PC-3 (cell line): Measurements from ENCODE around the gene PLXNA4. TPM values are rescaled to one million over a fixed set of nuclear protein-coding genes. Genes with fewer than 3 reads are reported as not detected.

Source experiments
- ATAC-seq: fragments of 200-7000 bp; cut with Tn5 transposase; 2 replicates; pipeline ENCODE4 v1.9.1; 2020; ENCODE audit warnings: mild to moderate bottlenecking, moderate library complexity
- BruUV-seq: library from RNA; stranded (reverse); fragments of 400-500 nt; replicated peaks from 2 replicates; lab custom pipeline; 2021; lab: Mats Ljungman, UMichigan
- CTCF ChIA-PET: fragments of 300-600 bp; sonication (Branson Sonifier 250); formaldehyde crosslinking; loops from one replicate; lab custom pipeline; 2022; ENCODE audit warnings: antibody characterized with exemption; lab: Charles Lee
- POLR2A ChIA-PET: fragments of 300-600 bp; sonication (Branson Sonifier 250); formaldehyde crosslinking; loops from one replicate; lab custom pipeline; 2022; ENCODE audit warnings: antibody characterized with exemption; ENCODE audit not compliant: unreplicated experiment; lab: Charles Lee
- DNase-seq: peaks from one replicate; pipeline ENCODE4 v3.0.0-alpha.2; 2015
- H2AFZ ChIP-seq: fragments of 300-600 bp; sonication (generic); 2 replicates; pipeline ENCODE4 v1.6.0; 2016; ENCODE audit warnings: antibody characterized with exemption, low read length
- H3F3A ChIP-seq: fragments of 300-600 bp; sonication (generic); one replicate; pipeline ENCODE4 v1.6.0; 2017; ENCODE audit warnings: antibody characterized with exemption, low read length, control low read depth, mild to moderate bottlenecking; ENCODE audit not compliant: unreplicated experiment
- H3K27ac ChIP-seq: fragments of 300-600 bp; sonication (generic); 2 replicates; pipeline ENCODE4 v1.5.1; 2016; ENCODE audit warnings: mild to moderate bottlenecking, low read length
- H3K27me3 ChIP-seq: fragments of 300-600 bp; sonication (generic); 2 replicates; pipeline ENCODE4 v1.6.1; 2016; ENCODE audit warnings: low read length, mixed read lengths
- H3K36me3 ChIP-seq: fragments of 300-600 bp; sonication (generic); 2 replicates; pipeline ENCODE4 v1.6.1; 2016; ENCODE audit warnings: low read depth, mixed run types, low read length, mixed read lengths
- H3K4me1 ChIP-seq: fragments of 300-600 bp; sonication (generic); 2 replicates; pipeline ENCODE4 v1.5.1; 2016; ENCODE audit warnings: low read length; ENCODE audit not compliant: insufficient read depth
- H3K4me2 ChIP-seq: fragments of 300-600 bp; sonication (generic); 2 replicates; pipeline ENCODE4 v1.6.0; 2016; ENCODE audit warnings: low read length
- H3K4me3 ChIP-seq: fragments of 300-600 bp; sonication (generic); 2 replicates; pipeline ENCODE4 v1.5.1; 2016; ENCODE audit warnings: mild to moderate bottlenecking, low read length, mixed read lengths
- H3K79me2 ChIP-seq: fragments of 300-600 bp; sonication (generic); 2 replicates; pipeline ENCODE4 v1.6.1; 2017; ENCODE audit warnings: low read length, mixed read lengths
- H3K9ac ChIP-seq: fragments of 300-600 bp; sonication (generic); 2 replicates; pipeline ENCODE4 v1.6.0; 2016; ENCODE audit warnings: mild to moderate bottlenecking, low read length
- H3K9me2 ChIP-seq: fragments of 300-600 bp; sonication (generic); replicated peaks from 2 replicates; pipeline ENCODE4 v1.6.1; 2016; ENCODE audit warnings: mixed run types, low read length, mixed read lengths
- H3K9me3 ChIP-seq: fragments of 300-600 bp; sonication (generic); 2 replicates; pipeline ENCODE4 v1.6.1; 2016; ENCODE audit warnings: low read length, mixed read lengths
- H4K20me1 ChIP-seq: fragments of 300-600 bp; sonication (generic); 2 replicates; pipeline ENCODE4 v1.6.1; 2016; ENCODE audit warnings: low read length, mixed read lengths
- CTCF ChIP-seq: fragments of 300-600 bp; sonication (generic); conservative IDR thresholded peaks from 2 replicates; pipeline ENCODE4 v1.5.1; 2017; ENCODE audit warnings: antibody characterized with exemption, low read depth, mild to moderate bottlenecking, low read length
- EZH2 ChIP-seq: fragments of 300-600 bp; sonication (generic); IDR thresholded peaks from one replicate; pipeline ENCODE4 v1.6.1; 2017; ENCODE audit warnings: antibody characterized with exemption, mild to moderate bottlenecking, low read length; ENCODE audit not compliant: unreplicated experiment
- EZH2phosphoT487 ChIP-seq: fragments of 300-600 bp; sonication (generic); IDR thresholded peaks from 2 replicates; pipeline ENCODE4 v1.6.1; 2018; ENCODE audit warnings: mild to moderate bottlenecking, antibody characterized with exemption, low read length, borderline replicate concordance
- intact Hi-C: fragments of 100-400 bp; cut with micrococcal nuclease; formaldehyde crosslinking; loops from 2 replicates; pipeline ENCODE4 v1.9.0; 2023
- total RNA-seq: library from RNA; depleted of rRNA; stranded (reverse); fragments of >200 nt; gene quantifications from 2 replicates; pipeline ENCODE4 v1.2.3, GENCODE V29; 2014

PLXNA4 gene
- total RNA-seq, 1 experiment from 2014 or later = 1.2 TPM

- Histone ChIP-seq H3K9me2 (no peaks in the 10 kb centered on the region), H4K20me1 (no peaks in the 10 kb centered on the region), H3K4me1 (no peaks in the 10 kb centered on the region), H3K9ac (no peak overlapping the region), H3K27ac (no peak overlapping the region), H3K36me3 (no peaks in the 10 kb centered on the region), H3F3A (no peaks in the 10 kb centered on the region), H3K4me2 (no peak overlapping the region), H3K9me3 (no peaks in the 10 kb centered on the region), H3K4me3 (no peak overlapping the region), H2AFZ (no peak overlapping the region), H3K27me3 (no peaks in the 10 kb centered on the region), H3K79me2 (no peaks in the 10 kb centered on the region)
- no peak for ATAC-seq
- TF ChIP-seq EZH2 (no peak), CTCF (no peak), EZH2phosphoT487 (no peak)
- ChIA-PET CTCF (no interaction called here), POLR2A (interaction anchor here (0.6 kb wide), 1 partner anchor 509 kb away, joined by 4 read pairs; no protein-coding TSS in a partner anchor)
- no peak for DNase-seq
- no TSS peak for BruUV-seq
- intact Hi-C loops = no loop called here
Measured at GRCh38 chr7:132102391-132102790, 473.9 kb downstream of the PLXNA4 start.

GRCh38 chr7:132100981-132101380, 475.3 kb downstream of the PLXNA4 start:
- Histone ChIP-seq H3K4me1 (no peaks in the 10 kb centered on the region), H3K4me3 (no peak overlapping the region), H3F3A (no peaks in the 10 kb centered on the region), H3K9ac (no peak overlapping the region), H3K36me3 (no peaks in the 10 kb centered on the region), H3K9me2 (no peaks in the 10 kb centered on the region), H3K9me3 (no peaks in the 10 kb centered on the region), H2AFZ (no peak overlapping the region), H3K27me3 (0 out of 2 replicates have a peak, but pooled peaks cover 2% of the 10 kb centered on the region), H3K4me2 (no peak overlapping the region), H4K20me1 (no peaks in the 10 kb centered on the region), H3K79me2 (no peaks in the 10 kb centered on the region), H3K27ac (no peak overlapping the region)
- intact Hi-C loops = no loop called here
- ChIA-PET POLR2A (no interaction called here), CTCF (no interaction called here)
- TF ChIP-seq CTCF = no peak
- TF ChIP-seq EZH2 = no peak
- TF ChIP-seq EZH2phosphoT487 = no peak
- ATAC-seq (no peak), DNase-seq (no peak)
- no TSS peak for BruUV-seq

- H3F3A ChIP-seq = no peaks in the 10 kb centered on the region
- CTCF ChIA-PET = no interaction called here
- no peak overlapping the region for H2AFZ ChIP-seq
- BruUV-seq = no TSS peak
- H3K27me3 ChIP-seq = peaks cover 4% of the 10 kb centered on the region
- no peaks in the 10 kb centered on the region for H3K4me1 ChIP-seq
- H4K20me1 ChIP-seq = no peaks in the 10 kb centered on the region
- no peak overlapping the region for H3K27ac ChIP-seq
- ATAC-seq (no peak), DNase-seq (no peak)
- H3K9ac ChIP-seq = no peak overlapping the region
- H3K4me2 ChIP-seq = no peak overlapping the region
- H3K36me3 ChIP-seq = no peaks in the 10 kb centered on the region
- no peak for TF ChIP-seq EZH2
- TF ChIP-seq CTCF = no peak
- no peak for TF ChIP-seq EZH2phosphoT487
- no peaks in the 10 kb centered on the region for H3K79me2 ChIP-seq
- H3K4me3 ChIP-seq = no peak overlapping the region
- intact Hi-C loops = no loop called here
- POLR2A ChIA-PET = no interaction called here
- H3K9me3 ChIP-seq = no peaks in the 10 kb centered on the region
- H3K9me2 ChIP-seq = no peaks in the 10 kb centered on the region
Measured at GRCh38 chr7:132100483-132100882, 475.8 kb downstream of the PLXNA4 start.
